OCI-LY1 (cell line): ENCODE measurements around the gene BASP1.
A peak's percentile ranks its signal among the peaks of the same experiment; 100 is the strongest.

Source experiments
- H2AFZ ChIP-seq: fragments of 200-600 bp; sonication (generic), shearing (Covaris generic); 2 replicates; pipeline ENCODE4 v1.6.0; 2014; ENCODE audit warnings: antibody characterized with exemption, mild to moderate bottlenecking, low read length
- H3F3A ChIP-seq: fragments of 200-600 bp; sonication (generic), shearing (Covaris generic); 2 replicates; pipeline ENCODE4 v1.6.0; 2014; ENCODE audit warnings: mild to moderate bottlenecking, antibody characterized with exemption, low read length, moderate library complexity; ENCODE audit not compliant: insufficient read depth
- H3K27ac ChIP-seq: fragments of 200-600 bp; sonication (generic); 2 replicates; pipeline ENCODE4 v1.5.1; 2014; ENCODE audit warnings: low read length, mixed run types, mild to moderate bottlenecking, low read depth; ENCODE audit not compliant: poor library complexity, severe bottlenecking
- H3K27me3 ChIP-seq: fragments of 200-600 bp; sonication (generic); 2 replicates; pipeline ENCODE4 v1.6.0; 2014; ENCODE audit warnings: antibody characterized with exemption, mild to moderate bottlenecking, low read length, moderate library complexity; ENCODE audit not compliant: insufficient read depth
- H3K36me3 ChIP-seq: fragments of 200-600 bp; sonication (generic); 2 replicates; pipeline ENCODE4 v1.6.1; 2014; ENCODE audit warnings: mild to moderate bottlenecking, antibody characterized with exemption, low read length, moderate library complexity, mixed read lengths; ENCODE audit not compliant: insufficient read depth
- H3K4me1 ChIP-seq: fragments of 200-600 bp; sonication (generic); 2 replicates; pipeline ENCODE4 v1.5.1; 2014; ENCODE audit warnings: mild to moderate bottlenecking, low read length, moderate library complexity; ENCODE audit not compliant: insufficient read depth, severe bottlenecking
- H3K4me2 ChIP-seq: fragments of 200-600 bp; sonication (generic), shearing (Covaris generic); 2 replicates; pipeline ENCODE4 v1.6.1; 2014; ENCODE audit warnings: low read length
- H3K4me3 ChIP-seq: fragments of 200-600 bp; sonication (generic); 2 replicates; pipeline ENCODE4 v1.5.1; 2014; ENCODE audit warnings: low read length, low read depth, mild to moderate bottlenecking, mixed read lengths; ENCODE audit not compliant: poor library complexity, severe bottlenecking
- H3K79me2 ChIP-seq: fragments of 200-600 bp; shearing (Covaris generic); 2 replicates; pipeline ENCODE4 v1.6.1; 2016; ENCODE audit warnings: mixed run types, low read length, mixed read lengths; ENCODE audit not compliant: insufficient read depth
- H3K9ac ChIP-seq: fragments of 200-600 bp; sonication (generic), shearing (Covaris generic); 2 replicates; pipeline ENCODE4 v1.6.1; 2014; ENCODE audit warnings: mild to moderate bottlenecking, low read length, mixed read lengths
- H3K9me2 ChIP-seq: fragments of 200-600 bp; sonication (generic), shearing (Covaris generic); 2 replicates; pipeline ENCODE4 v1.6.1; 2014; ENCODE audit warnings: low read depth, mild to moderate bottlenecking, low read length, mixed read lengths
- H3K9me3 ChIP-seq: fragments of 200-600 bp; shearing (Covaris generic); 2 replicates; pipeline ENCODE4 v1.6.1; 2014; ENCODE audit warnings: low read length, mixed read lengths
- H4K20me1 ChIP-seq: fragments of 200-600 bp; sonication (generic), shearing (Covaris generic); 2 replicates; pipeline ENCODE4 v1.6.0; 2016; ENCODE audit warnings: mild to moderate bottlenecking, low read length; ENCODE audit not compliant: insufficient read depth
- EZH2 ChIP-seq: fragments of 200-600 bp; sonication (generic), shearing (Covaris generic); IDR thresholded peaks from 2 replicates; pipeline ENCODE4 v1.8.0; 2017; ENCODE audit warnings: borderline replicate concordance, mixed run types, mild to moderate bottlenecking, antibody characterized with exemption, low read length, moderate library complexity, mixed read lengths
- TF ChIP-seq, protein P1 (sequence below): fragments of 200-600 bp; sonication (generic), shearing (Covaris generic); IDR thresholded peaks from 2 replicates; pipeline ENCODE4 v1.5.1; 2017; ENCODE audit warnings: mild to moderate bottlenecking, antibody characterized with exemption, low read length, moderate library complexity, mixed read lengths

BASP1 gene

GRCh38 chr5:17225520-17225919, 8.1 kb downstream of the BASP1 start:
- Histone ChIP-seq H3K4me3 (peak overlapping the region; percentile 40), H3K27ac (peak overlapping the region; percentile 40), H3K9ac (no peak overlapping the region; the same call in 1 of the 2 replicates), H3K4me1 (peaks cover 79% of the 10 kb centered on the region), H2AFZ (no peak overlapping the region), H3K36me3 (peaks cover 61% of the 10 kb centered on the region; the same call in 1 of the 2 replicates), H4K20me1 (0 out of 2 replicates have a peak, but pooled peaks cover 9% of the 10 kb centered on the region), H3K27me3 (no peaks in the 10 kb centered on the region), H3K9me2 (no peaks in the 10 kb centered on the region), H3F3A (no peaks in the 10 kb centered on the region), H3K79me2 (peaks cover 92% of the 10 kb centered on the region), H3K9me3 (no peaks in the 10 kb centered on the region), H3K4me2 (peak overlapping the region; percentile 63)
- no peak for TF ChIP-seq EZH2
- TF ChIP-seq, protein P1, sequence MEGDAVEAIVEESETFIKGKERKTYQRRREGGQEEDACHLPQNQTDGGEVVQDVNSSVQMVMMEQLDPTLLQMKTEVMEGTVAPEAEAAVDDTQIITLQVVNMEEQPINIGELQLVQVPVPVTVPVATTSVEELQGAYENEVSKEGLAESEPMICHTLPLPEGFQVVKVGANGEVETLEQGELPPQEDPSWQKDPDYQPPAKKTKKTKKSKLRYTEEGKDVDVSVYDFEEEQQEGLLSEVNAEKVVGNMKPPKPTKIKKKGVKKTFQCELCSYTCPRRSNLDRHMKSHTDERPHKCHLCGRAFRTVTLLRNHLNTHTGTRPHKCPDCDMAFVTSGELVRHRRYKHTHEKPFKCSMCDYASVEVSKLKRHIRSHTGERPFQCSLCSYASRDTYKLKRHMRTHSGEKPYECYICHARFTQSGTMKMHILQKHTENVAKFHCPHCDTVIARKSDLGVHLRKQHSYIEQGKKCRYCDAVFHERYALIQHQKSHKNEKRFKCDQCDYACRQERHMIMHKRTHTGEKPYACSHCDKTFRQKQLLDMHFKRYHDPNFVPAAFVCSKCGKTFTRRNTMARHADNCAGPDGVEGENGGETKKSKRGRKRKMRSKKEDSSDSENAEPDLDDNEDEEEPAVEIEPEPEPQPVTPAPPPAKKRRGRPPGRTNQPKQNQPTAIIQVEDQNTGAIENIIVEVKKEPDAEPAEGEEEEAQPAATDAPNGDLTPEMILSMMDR = no peak

DNA sequence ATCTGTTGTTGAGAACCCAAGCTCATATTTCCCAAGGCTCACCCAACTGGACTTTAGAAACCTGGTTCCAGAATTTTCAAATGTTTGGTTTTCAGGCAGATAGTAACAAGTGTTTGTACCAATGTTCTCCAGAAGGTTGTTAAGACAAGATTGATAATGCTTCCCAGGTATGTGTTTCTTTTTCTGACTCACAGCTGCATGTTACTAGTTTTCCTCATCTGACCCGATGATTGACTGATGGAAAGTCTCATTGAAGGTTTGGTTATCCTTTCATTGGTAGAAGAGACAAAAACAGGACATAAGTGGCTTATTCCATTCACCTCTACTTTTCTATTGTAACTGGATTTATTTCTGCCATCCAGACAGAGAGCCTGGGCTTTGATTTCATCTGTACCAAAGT, 10.4 kb downstream of the BASP1 start:
- no peak overlapping the region for H3K27ac ChIP-seq

DNA sequence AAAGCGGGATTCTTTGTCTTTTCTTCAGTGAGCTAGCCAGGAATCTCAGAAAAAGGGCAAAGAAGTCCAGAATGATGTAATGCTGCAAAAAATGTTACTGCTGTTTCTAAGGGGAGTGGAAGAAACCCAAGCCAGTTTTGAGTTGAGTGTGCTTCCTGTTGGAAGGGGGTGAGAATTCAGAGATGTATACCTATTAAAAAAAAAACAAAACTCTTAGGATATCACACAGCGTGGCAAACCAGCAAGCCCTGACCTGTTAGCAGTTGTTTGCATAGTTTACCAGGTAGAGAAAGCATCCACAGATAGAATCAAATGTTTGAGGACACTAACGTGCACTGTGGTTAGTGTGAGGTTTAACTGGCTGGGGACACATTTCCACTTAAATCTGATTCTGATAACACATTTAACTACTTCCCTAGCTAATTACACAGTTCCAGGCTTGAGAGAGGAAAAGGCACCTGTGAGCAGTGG, 11.4 kb downstream of the BASP1 start:
- no peak overlapping the region for H3K9ac ChIP-seq
- H3K4me1 ChIP-seq = peaks cover 59% of the 10 kb centered on the region
- H3K4me2 ChIP-seq = no peak overlapping the region
- peak overlapping the region; percentile 34 for H3K27ac ChIP-seq
- no peak overlapping the region for H3K4me3 ChIP-seq
- H3K9me3 ChIP-seq = no peaks in the 10 kb centered on the region
- 0 out of 2 replicates have a peak, but pooled peaks cover 2% of the 10 kb centered on the region for H4K20me1 ChIP-seq
- peaks cover 76% of the 10 kb centered on the region for H3K36me3 ChIP-seq
- no peaks in the 10 kb centered on the region for H3F3A ChIP-seq
- H2AFZ ChIP-seq = no peak overlapping the region
- peaks cover 92% of the 10 kb centered on the region for H3K79me2 ChIP-seq
- H3K27me3 ChIP-seq = no peaks in the 10 kb centered on the region
- TF ChIP-seq, protein P1 = no peak
- TF ChIP-seq EZH2 = no peak
- no peaks in the 10 kb centered on the region for H3K9me2 ChIP-seq

More for the DNA sequence above, 10.4 kb downstream of the BASP1 start:
- Histone ChIP-seq H3F3A (no peaks in the 10 kb centered on the region), H3K9me2 (no peaks in the 10 kb centered on the region), H3K27me3 (no peaks in the 10 kb centered on the region), H3K9ac (no peak overlapping the region), H3K79me2 (peaks cover 92% of the 10 kb centered on the region), H2AFZ (no peak overlapping the region), H4K20me1 (0 out of 2 replicates have a peak, but pooled peaks cover 2% of the 10 kb centered on the region), H3K4me2 (no peak overlapping the region), H3K4me1 (peaks cover 65% of the 10 kb centered on the region), H3K4me3 (no peak overlapping the region), H3K9me3 (no peaks in the 10 kb centered on the region), H3K36me3 (peaks cover 72% of the 10 kb centered on the region)
- TF ChIP-seq EZH2 = no peak
- TF ChIP-seq, protein P1 = no peak
